Activated gamma-delta T cell treated with anti-CD3 and anti-CD28 coated beads, Interleukin-2, amount 50 U/mL, for 16 hours (primary cell): ENCODE measurements around the gene HIVEP3.

Experiments
- DNase-seq: peaks from one replicate; pipeline ENCODE4 v3.0.0-alpha.2; 2020; ENCODE audit warnings: low read depth

HIVEP3 gene

DNA sequence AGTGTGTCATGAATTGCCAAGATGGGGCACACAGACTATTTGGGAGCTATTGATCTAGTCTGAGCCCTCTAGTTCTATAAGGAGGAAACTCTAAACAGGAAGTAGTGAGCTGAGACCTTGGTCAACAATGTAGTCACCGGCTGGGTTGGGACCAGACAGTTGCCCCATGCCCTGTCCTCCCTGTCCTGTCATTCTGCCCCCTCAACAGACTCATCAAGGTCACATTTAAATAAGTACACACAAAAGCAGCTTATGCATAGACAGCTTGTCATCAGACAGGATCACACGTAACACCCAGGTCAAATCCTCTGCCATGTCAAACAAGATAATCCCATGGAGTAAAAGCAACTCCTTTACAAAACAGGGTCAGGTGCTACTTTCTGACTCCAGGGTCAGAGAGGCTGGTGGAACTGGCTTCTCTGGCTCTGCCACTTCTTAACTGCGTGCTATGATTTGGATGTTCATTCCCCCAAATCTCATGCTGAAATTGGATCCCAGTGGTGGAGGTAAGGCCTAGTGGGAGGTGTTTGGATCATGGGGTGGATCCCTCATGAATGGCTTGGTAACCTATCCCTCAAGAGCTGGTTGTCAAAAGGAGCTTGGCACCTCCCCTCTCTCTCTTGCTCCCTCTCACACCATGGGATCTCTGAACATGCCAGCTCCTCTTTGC lies 128.9 kb downstream of the HIVEP3 start:
- no peak for DNase-seq

- DNase-seq: no peak
These were observed 130.3 kb downstream of the HIVEP3 start for GRCh38 chr1:41788427-41788826.

- DNase-seq: no peak
These were observed 134.0 kb downstream of the HIVEP3 start for GRCh38 chr1:41784531-41785274.

GRCh38 chr1:41783189-41783639 lies 135.5 kb downstream of the HIVEP3 start:
- DNase-seq: no peak

DNA sequence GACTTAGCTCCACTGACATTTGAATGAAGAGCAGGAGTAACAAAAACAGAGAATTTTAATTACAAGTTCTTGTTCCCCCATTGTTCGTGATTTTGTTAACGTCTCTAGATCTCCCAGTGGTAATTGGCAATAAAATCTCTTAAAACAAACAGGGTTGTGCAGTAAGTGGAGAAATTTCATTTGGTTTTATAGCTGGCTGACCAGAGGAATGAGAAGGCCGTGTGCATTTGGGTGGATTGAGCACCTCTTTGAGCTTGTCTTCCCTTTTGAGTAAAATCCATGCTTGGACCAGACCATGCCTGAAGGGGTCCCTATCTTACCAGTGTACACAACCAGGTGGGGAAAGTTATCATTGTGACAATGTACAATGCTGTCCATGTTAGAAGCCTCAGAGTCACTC lies 137.8 kb downstream of the HIVEP3 start:
- DNase-seq: no peak

GRCh38 chr1:41780322-41780721 lies 138.4 kb downstream of the HIVEP3 start:
- DNase-seq: no peak

- no peak for DNase-seq
These were observed 139.4 kb downstream of the HIVEP3 start for GRCh38 chr1:41779360-41779759.

DNA sequence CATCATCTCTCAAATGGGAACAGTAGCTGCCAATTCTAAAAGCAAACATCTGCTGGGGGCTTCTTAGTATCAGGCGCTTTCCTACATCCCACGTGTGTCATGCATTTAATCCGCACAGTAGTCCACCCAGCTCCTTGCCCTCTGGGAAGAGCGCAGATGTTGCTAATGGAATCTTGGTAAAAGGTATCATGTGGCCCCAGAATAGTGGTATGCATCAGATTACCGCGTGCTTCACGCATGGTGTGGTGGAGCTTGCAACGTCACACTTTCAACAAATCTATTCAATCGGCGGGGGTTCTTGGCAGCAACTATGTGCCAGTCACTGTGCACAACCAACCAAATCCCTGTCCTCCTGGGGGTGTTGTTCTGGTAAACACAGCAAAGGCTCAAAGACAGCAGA lies 141.0 kb downstream of the HIVEP3 start:
- no peak for DNase-seq

- no peak for DNase-seq
These were observed 141.8 kb downstream of the HIVEP3 start for GRCh38 chr1:41776891-41777441.

DNA sequence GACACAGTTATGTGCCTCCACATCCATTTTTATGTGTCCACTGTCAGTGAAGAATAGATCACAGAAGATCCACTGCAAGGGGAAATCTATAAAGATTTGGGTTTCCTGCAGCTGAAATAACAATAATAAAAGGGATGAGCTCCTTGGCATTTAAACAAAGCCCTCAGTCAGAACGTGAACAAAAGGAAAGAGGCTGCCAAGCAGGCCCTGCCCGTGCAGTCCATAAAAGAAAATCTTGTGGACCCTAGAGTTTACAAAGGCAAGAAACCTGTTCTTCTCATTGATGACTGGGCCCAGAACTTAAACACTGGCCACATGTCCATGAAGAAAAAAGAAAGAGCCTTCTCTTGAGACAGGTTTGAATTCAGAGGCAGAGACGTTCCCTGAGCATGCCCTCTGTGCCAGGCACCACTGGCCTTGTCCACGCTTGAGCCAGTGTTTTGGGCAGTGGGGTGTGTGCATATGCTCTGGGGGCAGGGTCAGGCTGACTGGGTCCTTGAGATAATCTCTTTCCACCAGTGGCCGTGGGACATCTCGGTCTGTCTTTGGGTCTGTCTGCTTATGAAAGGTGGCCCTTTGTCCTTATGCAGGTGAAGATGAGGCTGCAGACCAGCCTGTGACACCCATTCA lies 142.7 kb downstream of the HIVEP3 start:
- DNase-seq: no peak

GRCh38 chr1:41774471-41774990 lies 144.2 kb downstream of the HIVEP3 start:
- DNase-seq: no peak

DNA sequence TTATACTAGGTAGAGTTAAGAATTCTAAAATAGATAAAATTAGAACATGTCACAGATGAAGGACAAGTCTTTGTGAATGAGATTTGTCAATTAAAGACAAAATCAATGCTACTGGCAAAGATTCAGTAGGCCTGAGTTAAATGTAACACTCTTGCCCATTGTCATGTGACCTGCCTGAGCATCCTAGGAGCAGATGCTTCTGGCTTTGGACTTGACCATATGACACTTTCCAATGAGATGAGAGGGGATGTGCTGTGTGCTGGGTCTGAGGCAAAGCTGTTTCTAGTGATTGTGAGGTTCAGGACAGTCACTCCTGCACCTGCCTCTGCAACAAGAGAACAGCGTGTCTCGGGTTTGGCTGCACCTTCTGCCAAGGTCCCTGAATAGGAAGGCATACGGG lies 144.9 kb downstream of the HIVEP3 start:
- DNase-seq: no peak

DNA sequence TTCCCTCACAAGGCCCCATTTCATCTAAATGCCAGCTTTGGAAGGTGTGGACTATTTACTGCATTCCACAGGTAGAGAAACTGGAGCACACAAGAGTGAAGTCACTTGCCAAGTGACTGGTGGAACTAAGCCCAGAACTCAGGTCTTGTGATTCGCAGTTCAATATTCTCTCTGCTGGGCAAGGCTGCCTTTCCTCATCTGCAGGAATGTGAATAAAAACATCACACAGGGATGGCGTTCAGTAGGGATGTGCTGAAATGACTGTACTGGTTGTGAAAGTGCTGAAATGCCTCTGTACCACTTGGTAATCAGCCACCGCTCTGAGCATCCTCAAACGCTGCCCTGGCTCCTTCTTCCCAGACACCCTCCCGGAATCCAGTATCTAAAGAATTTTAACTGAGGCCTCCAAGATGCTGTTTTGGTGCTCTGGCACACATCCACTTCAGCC lies 145.6 kb downstream of the HIVEP3 start:
- DNase-seq: no peak

- no peak for DNase-seq
These were observed 149.7 kb downstream of the HIVEP3 start for GRCh38 chr1:41769068-41769467.

DNA sequence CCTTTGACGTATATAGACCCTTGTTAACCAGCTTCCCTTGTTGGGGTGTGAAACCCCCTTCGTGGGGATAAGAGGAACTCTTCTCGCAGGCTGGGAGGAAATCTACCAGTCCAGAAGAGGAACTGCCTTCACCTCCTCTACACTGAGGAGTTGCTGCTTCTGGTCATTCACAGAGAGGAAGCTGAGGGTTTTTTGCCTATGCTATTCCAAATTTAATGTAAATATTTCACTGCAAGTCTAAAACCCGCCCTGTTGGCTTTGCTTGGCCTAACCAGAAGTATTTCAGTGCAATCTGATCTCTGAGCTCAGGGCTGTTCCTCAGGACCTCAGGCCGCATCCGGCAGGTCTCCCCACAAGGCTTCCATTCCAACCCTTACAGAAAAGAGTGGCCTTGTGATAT lies 150.1 kb downstream of the HIVEP3 start:
- DNase-seq: no peak

DNA sequence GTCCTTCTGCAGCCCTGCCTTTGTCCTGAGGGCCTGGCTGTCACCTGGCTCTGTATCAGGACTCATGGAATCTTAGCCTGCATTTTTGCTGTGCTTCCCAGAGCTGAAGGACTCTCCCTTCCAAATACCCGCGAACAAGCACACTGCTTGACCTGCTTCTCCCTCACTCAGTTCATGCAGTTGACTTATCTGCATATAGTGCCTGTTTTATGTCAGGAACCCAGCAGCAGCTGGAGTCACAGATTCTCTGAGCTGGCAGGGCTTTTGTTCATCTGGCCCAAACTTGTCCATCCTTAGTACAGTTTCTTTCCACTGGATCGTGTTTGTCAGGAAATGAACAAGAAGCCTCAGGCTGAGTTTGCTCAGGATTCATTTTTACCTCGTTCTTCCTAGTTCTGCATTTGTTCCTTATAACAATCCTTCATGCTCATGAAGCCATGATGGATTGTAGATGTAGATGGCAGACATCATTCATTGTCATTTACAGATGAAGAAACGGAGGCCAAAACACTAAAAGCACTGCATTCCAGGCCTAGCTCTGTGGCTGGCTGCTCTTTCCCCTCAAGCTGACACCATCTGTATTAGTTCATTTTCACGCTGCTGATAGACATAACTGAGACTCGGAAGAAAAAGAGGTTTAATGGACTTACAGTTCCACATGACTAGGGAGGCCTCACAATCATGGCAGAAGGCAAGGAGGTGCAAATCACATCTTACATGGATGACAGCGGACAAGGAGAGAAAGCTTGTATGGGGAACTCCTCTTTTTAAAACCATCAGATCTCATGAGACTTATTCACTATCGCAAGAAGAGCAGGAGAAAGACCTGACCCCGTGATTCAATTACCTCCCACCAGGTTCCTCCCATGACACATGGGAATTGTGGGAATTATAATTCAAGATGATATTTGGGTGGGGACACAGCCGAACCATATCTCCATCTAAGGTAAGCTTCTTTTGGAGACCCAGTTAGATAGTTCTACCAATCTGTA lies 150.9 kb downstream of the HIVEP3 start:
- no peak for DNase-seq

GRCh38 chr1:41766546-41766945 lies 152.2 kb downstream of the HIVEP3 start:
- no peak for DNase-seq

- no peak for DNase-seq
These were observed 152.7 kb downstream of the HIVEP3 start for GRCh38 chr1:41766041-41766440.

DNA sequence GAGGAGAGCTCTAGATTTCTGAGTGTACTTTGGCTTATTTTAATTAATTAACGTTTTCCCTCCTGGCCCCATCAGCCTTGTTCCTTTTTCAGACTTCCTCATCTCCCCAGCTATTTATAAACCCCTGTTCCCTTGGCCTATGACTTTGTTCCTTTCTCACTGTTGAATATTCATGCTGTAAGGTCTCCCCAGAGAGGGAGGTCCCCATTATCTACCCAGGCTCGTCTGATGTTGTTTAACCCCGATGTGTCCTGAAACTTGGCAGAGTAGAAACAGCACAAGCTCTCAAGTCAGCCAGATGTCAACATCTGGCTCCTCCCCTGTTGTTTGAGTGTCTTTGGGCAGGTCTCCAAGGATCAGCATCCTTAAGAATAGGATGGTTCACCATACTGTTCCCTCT lies 153.6 kb downstream of the HIVEP3 start:
- DNase-seq: no peak

GRCh38 chr1:41764656-41765055 lies 154.1 kb downstream of the HIVEP3 start:
- no peak for DNase-seq

DNA sequence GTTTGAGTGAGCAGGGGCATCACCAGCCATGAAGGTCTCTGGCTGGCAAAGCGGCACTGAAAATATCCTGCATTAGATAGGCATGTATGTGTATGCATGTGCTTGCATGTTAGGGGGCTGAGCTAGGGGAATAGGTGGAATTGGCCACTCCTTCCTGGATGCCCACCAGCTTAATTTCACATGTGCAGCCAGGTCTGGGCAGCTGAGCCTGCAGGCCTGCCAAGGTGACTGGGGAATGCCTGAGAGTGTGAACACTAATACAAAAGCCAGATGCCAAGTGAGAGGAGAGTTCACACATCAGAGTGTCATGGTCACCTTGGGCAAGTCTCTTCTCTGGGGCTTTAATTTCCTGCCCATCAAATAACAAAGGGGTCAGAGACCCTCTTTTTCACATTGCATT lies 155.9 kb downstream of the HIVEP3 start:
- no peak for DNase-seq
